ENCODE results near the gene PRXL2A.

Gene PRXL2A

GRCh38 chr10:80463868-80464267 lies 55.5 kb downstream of the PRXL2A start:
- peak overlapping the region; percentile 40 to 100 (median 78) for H3K4me3 ChIP-seq
- peak overlapping the region; percentile 73 to 100 (median 99) for H3K9ac ChIP-seq
- peaks cover 52 to 100% (median 95%) of the 10 kb centered on the region in 11 experiments for H4K20me1 ChIP-seq
- no peaks in the 10 kb centered on the region for H3K27me3 ChIP-seq
- H3K4me2 ChIP-seq, result peak overlapping the region; percentile 93 to 100 (median 99)
- no peak for TF ChIP-seq Cebpa-rat (IDR thresholded peaks at IDR 0.05)
- H3K4me1 ChIP-seq, result peaks cover 96 to 100% (median 99%) of the 10 kb centered on the region in 10 experiments
- peaks cover 10 to 79% (median 36%) of the 10 kb centered on the region in 11 experiments; a peak in 18 of 22 replicates for H3K36me3 ChIP-seq
- peak overlapping the region; percentile 63 to 99 (median 84) for H3K27ac ChIP-seq
- no peaks in the 10 kb centered on the region; a peak in 1 of 22 replicates for H3K9me3 ChIP-seq (replicated peaks in 1 of 11)

- Histone ChIP-seq H3K9ac (peak overlapping the region; percentile 73 to 100 (median 99)), H3K4me1 (peaks cover 99 to 100% (median 100%) of the 10 kb centered on the region in 10 experiments), H3K9me3 (replicated peaks in 1 of 11) (no peaks in the 10 kb centered on the region; a peak in 1 of 22 replicates), H3K36me3 (peaks cover 17 to 82% (median 45%) of the 10 kb centered on the region in 11 experiments), H3K4me2 (peak overlapping the region; percentile 93 to 100 (median 99)), H4K20me1 (peaks cover 43 to 100% (median 94%) of the 10 kb centered on the region in 11 experiments), H3K4me3 (peak overlapping the region; percentile 40 to 100 (median 78)), H3K27ac (peak overlapping the region; percentile 63 to 99 (median 84)), H3K27me3 (no peaks in the 10 kb centered on the region)
- TF ChIP-seq Cebpa-rat (IDR thresholded peaks at IDR 0.05), result no peak
These were observed 56.5 kb downstream of the PRXL2A start for GRCh38 chr10:80464557-80465450.

GRCh38 chr10:80465451-80465835 lies 57.1 kb downstream of the PRXL2A start:
- H3K9ac ChIP-seq, result peak overlapping the region; percentile 73 to 100 (median 99)
- H3K4me1 ChIP-seq, result peaks cover 99 to 100% (median 100%) of the 10 kb centered on the region in 10 experiments
- peak overlapping the region; percentile 56 to 99 (median 84); a peak in 21 of 22 replicates for H3K27ac ChIP-seq
- no peak for TF ChIP-seq Cebpa-rat (IDR thresholded peaks at IDR 0.05)
- H3K36me3 ChIP-seq, result peaks cover 23 to 82% (median 51%) of the 10 kb centered on the region in 11 experiments
- H3K4me2 ChIP-seq, result peak overlapping the region; percentile 93 to 100 (median 99)
- no peaks in the 10 kb centered on the region; a peak in 1 of 22 replicates for H3K9me3 ChIP-seq (replicated peaks in 1 of 11)
- peaks cover 40 to 100% (median 94%) of the 10 kb centered on the region in 11 experiments for H4K20me1 ChIP-seq
- H3K4me3 ChIP-seq, result peak overlapping the region; percentile 38 to 100 (median 78)
- H3K27me3 ChIP-seq, result no peaks in the 10 kb centered on the region

GRCh38 chr10:80465839-80466590 lies 57.7 kb downstream of the PRXL2A start:
- Histone ChIP-seq H3K36me3 (peaks cover 29 to 82% (median 57%) of the 10 kb centered on the region in 11 experiments), H4K20me1 (peaks cover 39 to 100% (median 94%) of the 10 kb centered on the region in 11 experiments), H3K4me1 (peaks cover 99 to 100% (median 100%) of the 10 kb centered on the region in 10 experiments), H3K9ac (peak overlapping the region; percentile 73 to 100 (median 99)), H3K27me3 (no peaks in the 10 kb centered on the region), H3K9me3 (replicated peaks in 1 of 11) (no peaks in the 10 kb centered on the region; a peak in 1 of 22 replicates), H3K4me3 (peak overlapping the region; percentile 15 to 100 (median 56); a peak in 17 of 20 replicates), H3K27ac (peak overlapping the region; percentile 56 to 99 (median 84); a peak in 21 of 22 replicates), H3K4me2 (peak overlapping the region; percentile 93 to 100 (median 99))
- no peak for TF ChIP-seq Cebpa-rat (IDR thresholded peaks at IDR 0.05)

GRCh38 chr10:80466724-80467326 lies 58.5 kb downstream of the PRXL2A start:
- Histone ChIP-seq H3K4me3 (peak overlapping the region in 8 of 10 experiments; percentile 9 to 99 (median 51); a peak in 5 of 20 replicates), H3K27me3 (no peaks in the 10 kb centered on the region), H4K20me1 (peaks cover 39 to 100% (median 94%) of the 10 kb centered on the region in 11 experiments), H3K36me3 (peaks cover 35 to 82% (median 59%) of the 10 kb centered on the region in 11 experiments), H3K27ac (peak overlapping the region; percentile 56 to 99 (median 84)), H3K9me3 (replicated peaks in 1 of 11) (no peaks in the 10 kb centered on the region; a peak in 1 of 22 replicates), H3K4me1 (peaks cover 99 to 100% (median 100%) of the 10 kb centered on the region in 10 experiments), H3K4me2 (peak overlapping the region; percentile 93 to 100 (median 99)), H3K9ac (peak overlapping the region; percentile 2 to 100 (median 99); a peak in 17 of 22 replicates)
- no peak for TF ChIP-seq Cebpa-rat (IDR thresholded peaks at IDR 0.05)

GRCh38 chr10:80468002-80468401 lies 59.7 kb downstream of the PRXL2A start:
- H3K4me2 ChIP-seq, result peak overlapping the region; percentile 93 to 100 (median 99)
- no peak for TF ChIP-seq Cebpa-rat (IDR thresholded peaks at IDR 0.05)
- peak overlapping the region; percentile 56 to 99 (median 84) for H3K27ac ChIP-seq
- peak overlapping the region; percentile 31 to 66 (median 52) for H3K4me3 ChIP-seq
- peaks cover 41 to 100% (median 94%) of the 10 kb centered on the region in 11 experiments for H4K20me1 ChIP-seq
- H3K4me1 ChIP-seq, result peaks cover 99 to 100% (median 100%) of the 10 kb centered on the region in 10 experiments
- no peaks in the 10 kb centered on the region for H3K27me3 ChIP-seq
- H3K9me3 ChIP-seq (replicated peaks in 1 of 11), result no peaks in the 10 kb centered on the region; a peak in 1 of 22 replicates
- H3K36me3 ChIP-seq, result peaks cover 46 to 91% (median 68%) of the 10 kb centered on the region in 11 experiments
- H3K9ac ChIP-seq, result peak overlapping the region; percentile 71 to 99 (median 76)

GRCh38 chr10:80468806-80469421 lies 60.6 kb downstream of the PRXL2A start:
- H3K4me2 ChIP-seq, result peak overlapping the region; percentile 93 to 100 (median 99)
- no peaks in the 10 kb centered on the region for H3K27me3 ChIP-seq
- peak overlapping the region; percentile 71 to 99 (median 76) for H3K9ac ChIP-seq
- no peaks in the 10 kb centered on the region; a peak in 1 of 22 replicates for H3K9me3 ChIP-seq (replicated peaks in 1 of 11)
- peak overlapping the region; percentile 31 to 66 (median 52); a peak in 19 of 20 replicates for H3K4me3 ChIP-seq
- peaks cover 43 to 100% (median 94%) of the 10 kb centered on the region in 11 experiments for H4K20me1 ChIP-seq
- TF ChIP-seq Cebpa-rat (IDR thresholded peaks at IDR 0.05), result no peak
- H3K36me3 ChIP-seq, result peaks cover 55 to 95% (median 75%) of the 10 kb centered on the region in 11 experiments
- peak overlapping the region; percentile 56 to 99 (median 84) for H3K27ac ChIP-seq
- H3K4me1 ChIP-seq, result peaks cover 99 to 100% (median 100%) of the 10 kb centered on the region in 10 experiments
